Skin epidermis (tissue), 12 donors: Measurements from ENCODE around the gene NIPAL1.

Experiments
- H3K27ac ChIP-seq, 21 experiments: fragments of 200-600 bp; sonication (generic) in 11 of 21; one replicate each; pipeline ENCODE4 v1.5.0; 2020; ENCODE audit warnings: mild to moderate bottlenecking in 3 of 21, inconsistent platforms in 2 of 21, moderate library complexity in 2 of 21
- H3K4me3 ChIP-seq, 7 experiments: fragments of 200-600 bp; sonication (generic) in 2 of 7; one replicate each; pipeline ENCODE4 v1.5.0; 2020; ENCODE audit warnings: inconsistent platforms in 2 of 7, mild to moderate bottlenecking in 2 of 7, moderate library complexity in 1 of 7

Gene NIPAL1

DNA sequence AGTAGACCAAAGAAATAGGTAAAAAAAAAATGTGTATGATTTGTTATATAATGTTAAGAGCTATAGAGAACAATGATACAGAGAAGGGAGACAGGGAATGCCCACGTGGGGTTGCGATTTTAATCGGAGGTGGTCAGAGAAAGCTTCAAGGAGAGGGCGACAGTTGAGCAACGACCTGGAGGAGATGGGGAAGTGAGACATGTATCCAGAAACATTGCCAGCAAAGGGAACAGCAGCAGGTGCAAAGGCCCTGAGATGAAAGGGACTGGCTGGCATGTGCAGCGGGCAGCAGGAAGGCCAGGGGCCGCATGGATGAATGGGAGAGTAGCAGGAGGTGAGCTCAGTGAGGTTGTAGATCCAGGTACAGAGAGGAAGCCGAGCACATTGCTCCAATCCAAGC, 32.9 kb downstream of the NIPAL1 start:
- H3K4me3 ChIP-seq: no peak overlapping the region
- H3K27ac ChIP-seq: no peak overlapping the region

DNA sequence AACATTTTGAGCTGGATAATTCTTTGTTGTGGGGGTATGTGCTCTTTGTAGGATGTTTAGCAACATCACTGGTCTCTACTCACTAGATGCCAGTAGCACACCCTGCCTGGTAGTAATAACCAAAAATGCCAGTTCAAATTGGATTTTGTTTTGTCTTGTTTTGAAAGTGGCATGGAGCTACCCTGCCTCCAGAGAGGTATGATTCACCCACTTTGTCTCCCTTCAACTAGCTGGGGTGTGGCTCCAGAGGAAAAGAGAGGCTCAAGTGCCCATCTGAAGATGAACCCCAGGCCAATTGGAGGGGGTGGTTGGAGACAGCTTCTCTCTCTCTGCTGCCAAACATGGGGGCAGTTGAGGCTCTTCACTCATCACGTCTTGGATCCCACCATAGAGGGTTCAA, 34.5 kb downstream of the NIPAL1 start:
- Histone ChIP-seq H3K4me3 (no peak overlapping the region), H3K27ac (no peak overlapping the region)

- H3K4me3 ChIP-seq: no peak overlapping the region
Observed at GRCh38 chr4:48058617-48059530, 42.3 kb downstream of the NIPAL1 start.

GRCh38 chr4:48064349-48064748, 47.8 kb downstream of the NIPAL1 start:
- Histone ChIP-seq H3K4me3 (no peak overlapping the region), H3K27ac (no peak overlapping the region)

More at GRCh38 chr4:48058617-48059530, 42.3 kb downstream of the NIPAL1 start:
- no peak overlapping the region for H3K27ac ChIP-seq

DNA sequence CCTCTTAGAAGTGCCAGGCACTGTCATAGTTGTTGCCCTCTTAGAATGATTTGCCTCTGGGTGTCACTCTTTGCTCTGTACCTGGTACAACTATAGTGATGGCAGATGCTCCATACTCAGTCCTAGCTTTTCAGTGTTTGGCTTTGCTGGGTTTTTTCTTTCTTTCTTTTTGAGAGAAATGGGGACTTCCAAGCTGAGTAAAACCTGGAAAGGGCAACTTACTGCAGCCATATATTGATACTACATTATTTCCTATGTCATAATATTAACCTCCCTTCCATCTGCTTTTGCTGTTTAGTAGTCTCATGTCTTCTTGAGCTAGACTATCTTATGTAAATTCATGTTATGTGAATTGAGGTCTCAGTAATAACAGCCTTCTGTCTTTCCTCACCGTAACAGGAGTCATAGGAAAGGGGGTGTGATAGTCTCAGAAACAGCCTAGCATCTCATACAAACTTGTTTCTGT, 49.0 kb downstream of the NIPAL1 start:
- H3K4me3 ChIP-seq: no peak overlapping the region
- H3K27ac ChIP-seq: no peak overlapping the region

GRCh38 chr4:48067536-48067935, 51.0 kb downstream of the NIPAL1 start:
- Histone ChIP-seq H3K27ac (no peak overlapping the region), H3K4me3 (no peak overlapping the region)

- H3K4me3 ChIP-seq: no peak overlapping the region
- H3K27ac ChIP-seq: no peak overlapping the region
Observed at GRCh38 chr4:48068182-48068581, 51.6 kb downstream of the NIPAL1 start.

DNA sequence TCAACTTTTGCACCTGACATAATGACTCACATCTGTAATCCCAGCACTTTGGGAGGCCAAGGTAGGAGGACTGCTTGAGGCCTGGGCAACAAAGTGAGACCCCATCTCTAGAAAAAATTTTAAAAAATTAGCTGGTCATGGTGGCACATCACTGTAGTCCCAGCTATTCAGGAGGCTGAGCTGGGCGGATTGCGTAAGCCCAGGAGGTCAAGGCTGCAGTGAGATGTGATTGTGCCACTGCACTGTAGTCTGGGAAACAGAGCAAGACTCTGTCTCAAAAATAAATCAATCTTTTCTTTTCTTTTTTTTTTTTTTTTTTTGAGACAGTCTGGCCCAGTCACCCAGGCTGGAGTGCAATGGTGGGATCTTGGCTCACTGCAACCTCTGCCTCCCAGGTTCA, 52.5 kb downstream of the NIPAL1 start:
- Histone ChIP-seq H3K4me3 (no peak overlapping the region), H3K27ac (no peak overlapping the region)

DNA sequence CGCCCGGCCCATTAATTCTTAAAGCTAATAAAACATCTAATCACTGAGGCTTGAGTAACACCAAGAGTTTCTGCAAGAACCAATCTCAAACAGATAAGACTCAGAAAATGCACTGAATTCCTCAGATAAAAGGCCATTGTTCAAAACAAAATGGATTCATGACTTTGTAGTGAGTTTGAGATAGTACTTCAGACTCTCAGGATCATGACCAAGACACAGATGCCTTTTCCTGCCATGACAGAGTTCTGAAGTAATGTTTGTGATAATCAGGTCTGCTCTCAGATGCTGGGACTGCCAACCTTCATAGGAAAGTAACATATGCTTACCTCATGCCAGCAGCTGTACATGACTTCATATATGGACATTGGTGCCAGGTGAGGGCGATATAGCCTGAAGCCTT, 54.6 kb downstream of the NIPAL1 start:
- Histone ChIP-seq H3K27ac (no peak overlapping the region), H3K4me3 (no peak overlapping the region)

- no peak overlapping the region for H3K27ac ChIP-seq
Observed at GRCh38 chr4:48073567-48074103, 57.1 kb downstream of the NIPAL1 start.

DNA sequence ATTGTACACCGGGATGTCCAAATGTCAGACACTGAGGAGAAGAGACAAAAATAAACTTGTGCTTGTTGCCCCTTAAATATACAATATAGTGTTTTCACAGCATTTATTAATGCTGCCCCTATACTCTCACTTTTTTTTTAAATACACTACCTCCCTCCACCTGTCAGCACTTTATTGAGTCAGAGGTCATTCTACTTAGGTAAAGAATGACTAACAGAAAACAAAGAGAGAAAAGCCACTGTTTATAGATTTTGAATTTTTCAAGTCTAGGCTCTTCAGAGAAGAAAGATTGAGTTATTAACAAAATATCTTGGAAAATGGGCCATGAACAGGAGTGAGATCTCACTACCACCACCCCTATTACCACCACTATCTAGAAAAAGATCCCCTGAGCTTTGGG, 58.1 kb downstream of the NIPAL1 start:
- Histone ChIP-seq H3K4me3 (no peak overlapping the region), H3K27ac (no peak overlapping the region)

More at GRCh38 chr4:48073567-48074103, 57.1 kb downstream of the NIPAL1 start:
- no peak overlapping the region for H3K4me3 ChIP-seq

DNA sequence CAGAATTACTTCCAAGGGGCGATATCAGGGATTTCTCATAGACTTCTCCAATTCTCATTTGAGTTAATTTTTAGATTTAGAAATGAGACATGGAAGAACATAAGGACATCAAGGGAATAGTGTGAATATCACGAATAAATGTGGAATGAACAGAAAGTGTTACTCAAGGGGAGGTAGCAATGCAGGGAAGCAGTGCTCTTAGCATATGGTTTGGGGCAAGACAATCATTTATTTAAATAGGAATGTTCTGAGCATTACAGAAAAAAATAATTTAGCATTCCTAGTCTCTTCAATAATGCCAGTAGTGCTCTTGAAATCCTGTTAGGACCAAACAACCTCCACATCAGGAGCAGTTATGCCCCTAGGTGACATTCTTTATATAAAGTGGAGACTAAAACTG, 61.9 kb downstream of the NIPAL1 start:
- Histone ChIP-seq H3K4me3 (no peak overlapping the region), H3K27ac (no peak overlapping the region)

DNA sequence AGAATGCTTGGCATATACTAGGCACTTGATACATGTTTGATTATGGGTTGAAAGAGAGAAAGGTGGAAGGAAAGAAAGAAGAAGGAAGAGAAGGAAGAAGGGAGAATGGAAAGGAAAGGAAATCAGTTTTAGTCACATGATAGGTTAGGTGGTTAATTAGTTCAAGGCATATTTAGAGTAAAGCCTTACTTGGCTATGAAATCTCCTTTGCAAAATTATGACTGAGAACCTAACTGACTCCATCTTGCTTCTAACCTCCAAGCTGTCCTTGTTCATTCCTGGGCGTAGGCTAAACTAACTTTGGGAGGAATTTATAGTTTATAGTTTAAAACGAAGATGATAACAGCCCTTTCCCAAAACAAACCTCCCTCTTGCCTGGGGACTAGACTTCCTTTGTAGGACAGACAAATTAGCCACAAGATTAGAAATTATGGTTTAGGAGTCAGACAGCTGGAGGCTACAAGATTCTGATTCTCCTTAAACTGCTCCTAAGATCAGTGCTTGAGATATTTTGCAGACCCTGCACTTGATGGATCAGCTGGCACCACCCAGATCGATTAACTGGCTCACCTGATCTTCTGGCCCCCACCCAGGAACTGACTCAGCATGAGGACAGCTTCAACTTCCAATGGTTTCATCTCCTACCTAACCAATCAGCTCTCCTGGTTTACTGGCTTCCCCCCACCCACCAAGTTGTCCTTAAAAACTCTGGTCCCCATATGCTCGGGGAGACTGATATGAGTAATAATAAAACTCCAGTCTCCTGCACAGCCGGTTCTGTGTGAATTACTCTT, 62.5 kb downstream of the NIPAL1 start:
- H3K4me3 ChIP-seq: no peak overlapping the region
- H3K27ac ChIP-seq: no peak overlapping the region

GRCh38 chr4:48079972-48080391, 63.4 kb downstream of the NIPAL1 start:
- Histone ChIP-seq H3K4me3 (no peak overlapping the region), H3K27ac (no peak overlapping the region)

DNA sequence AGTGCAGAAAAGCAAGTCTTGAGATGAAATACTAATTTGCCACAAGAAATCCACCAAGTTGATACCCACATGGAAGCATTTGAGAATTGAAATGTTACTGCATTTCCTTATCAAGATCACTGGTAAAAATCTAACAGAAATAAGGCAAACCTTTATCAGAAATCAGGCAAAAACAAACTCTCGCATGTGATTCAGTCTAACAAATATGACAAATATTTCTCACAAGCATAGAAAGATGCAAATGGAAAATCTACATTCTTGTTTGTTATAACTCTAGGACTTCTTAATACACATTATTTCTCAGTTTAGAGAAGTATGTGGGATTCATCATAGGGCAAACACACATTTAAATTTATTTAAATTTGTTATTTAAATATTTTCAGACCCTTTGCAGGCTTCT, 64.6 kb downstream of the NIPAL1 start:
- Histone ChIP-seq H3K4me3 (no peak overlapping the region), H3K27ac (no peak overlapping the region)

GRCh38 chr4:48082956-48083355, 66.4 kb downstream of the NIPAL1 start:
- Histone ChIP-seq H3K4me3 (no peak overlapping the region), H3K27ac (no peak overlapping the region)

GRCh38 chr4:48085821-48086589, 69.4 kb downstream of the NIPAL1 start:
- Histone ChIP-seq H3K4me3 (no peak overlapping the region), H3K27ac (no peak overlapping the region)
